Activated T-cell treated with anti-CD3 and anti-CD28 coated beads, Interleukin-2, amount 50 U/mL, for 48 hours (primary cell): ENCODE measurements around the gene SETBP1.

Source experiments
- DNase-seq, 2 experiments: peaks; one replicate each; pipeline ENCODE4 v3.0.0-alpha.2; 2020

Gene SETBP1

DNA sequence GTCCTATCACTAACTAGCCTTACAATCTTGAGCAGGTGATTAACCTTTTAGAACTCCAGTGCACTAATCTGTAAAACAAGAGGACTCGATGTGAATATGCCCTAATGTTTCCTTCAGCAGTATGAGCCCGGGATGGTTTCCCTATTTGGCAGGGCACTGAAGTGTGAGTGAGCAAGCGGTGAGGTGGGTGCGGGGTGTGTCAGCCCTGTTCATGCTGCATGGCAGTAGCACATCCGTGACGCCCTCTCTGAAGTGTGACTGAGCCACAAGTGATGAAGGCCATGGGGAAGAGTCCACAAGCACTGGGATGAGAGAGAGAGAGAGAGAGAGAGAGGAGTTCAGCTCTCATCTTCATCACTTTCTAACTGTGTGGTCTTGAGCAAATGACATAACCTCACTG lies 168.7 kb downstream of the SETBP1 start:
- DNase-seq: no peak

- DNase-seq: no peak
Measured at GRCh38 chr18:44850001-44850400, 169.3 kb downstream of the SETBP1 start.

- no peak for DNase-seq
Measured at GRCh38 chr18:44851856-44852621, 171.4 kb downstream of the SETBP1 start.

DNA sequence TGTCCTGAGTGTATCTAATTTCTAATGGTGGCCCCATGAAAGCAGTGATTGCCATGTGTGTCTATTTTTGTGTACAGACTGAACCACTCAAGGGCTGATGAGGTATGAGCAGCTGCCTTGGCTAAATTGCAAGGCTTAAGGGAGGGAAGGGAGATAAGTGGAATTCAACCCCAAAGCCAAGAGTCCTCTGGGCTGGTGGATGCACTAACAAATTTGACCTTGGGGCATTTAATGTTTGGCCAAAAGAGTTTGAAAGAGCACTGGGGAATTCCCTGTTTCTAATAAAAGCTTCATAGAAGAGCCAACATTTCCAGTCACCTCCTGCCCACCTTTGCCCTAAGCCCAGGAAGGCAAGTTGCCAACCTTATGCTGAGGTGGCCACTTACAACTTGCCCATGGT lies 172.1 kb downstream of the SETBP1 start:
- DNase-seq: no peak

DNA sequence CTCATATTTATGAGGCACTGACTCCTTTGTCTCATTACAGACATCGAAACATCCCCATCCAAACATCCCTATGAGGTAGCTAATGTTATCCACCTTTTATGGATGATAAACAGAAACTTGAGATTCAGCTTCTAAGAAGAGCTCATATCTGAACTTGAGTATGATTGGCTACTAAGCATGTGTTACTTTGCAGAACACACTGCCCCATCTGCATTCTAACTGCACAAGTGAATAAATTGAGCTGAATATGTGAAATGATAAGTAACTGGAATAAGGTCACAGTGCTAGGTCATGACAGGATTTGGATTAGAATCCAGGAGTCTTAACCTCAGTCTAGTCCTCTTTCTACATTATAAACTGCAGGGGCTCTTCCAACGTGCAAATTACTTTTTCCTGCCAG lies 172.7 kb downstream of the SETBP1 start:
- no peak for DNase-seq

DNA sequence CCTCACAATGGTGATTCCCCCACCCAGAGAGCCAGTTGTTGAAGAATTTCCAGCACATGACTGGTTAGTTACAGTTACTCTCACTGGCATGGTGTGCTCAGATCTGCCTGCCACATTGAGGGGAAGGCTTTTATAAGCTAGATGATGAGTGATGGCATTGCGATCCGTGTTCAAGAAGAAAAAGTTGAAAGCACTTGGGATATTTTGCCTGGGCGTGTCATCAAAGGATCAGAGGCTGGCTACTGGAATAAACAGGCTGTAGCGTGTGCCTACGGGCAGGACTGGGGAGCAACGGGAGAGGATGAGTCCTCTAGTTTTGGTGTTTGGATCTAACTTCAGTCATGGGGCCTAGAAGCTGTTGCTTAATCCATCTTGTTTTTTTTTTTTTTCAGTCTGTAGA lies 175.0 kb downstream of the SETBP1 start:
- DNase-seq: no peak

DNA sequence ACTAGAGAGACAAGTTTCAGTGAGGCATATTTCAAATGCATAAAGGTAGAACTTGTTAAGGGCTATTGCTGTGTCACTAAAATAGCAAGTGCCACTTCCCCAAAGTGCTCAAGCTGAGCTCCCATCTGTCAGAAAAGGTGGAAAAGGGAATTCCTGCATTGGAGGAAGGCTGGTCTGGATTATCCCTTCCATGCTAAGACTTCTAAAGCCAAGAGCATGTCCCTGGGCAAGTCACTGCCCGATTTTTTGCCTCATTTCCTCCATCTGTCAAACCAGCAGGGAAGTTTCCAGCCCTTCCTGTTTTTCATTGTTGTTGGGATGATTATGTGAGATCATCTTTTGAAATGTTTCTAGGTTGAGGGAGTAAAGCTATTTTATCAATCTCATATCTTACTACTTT lies 175.5 kb downstream of the SETBP1 start:
- no peak for DNase-seq

GRCh38 chr18:44857081-44857480 lies 176.4 kb downstream of the SETBP1 start:
- DNase-seq: no peak

DNA sequence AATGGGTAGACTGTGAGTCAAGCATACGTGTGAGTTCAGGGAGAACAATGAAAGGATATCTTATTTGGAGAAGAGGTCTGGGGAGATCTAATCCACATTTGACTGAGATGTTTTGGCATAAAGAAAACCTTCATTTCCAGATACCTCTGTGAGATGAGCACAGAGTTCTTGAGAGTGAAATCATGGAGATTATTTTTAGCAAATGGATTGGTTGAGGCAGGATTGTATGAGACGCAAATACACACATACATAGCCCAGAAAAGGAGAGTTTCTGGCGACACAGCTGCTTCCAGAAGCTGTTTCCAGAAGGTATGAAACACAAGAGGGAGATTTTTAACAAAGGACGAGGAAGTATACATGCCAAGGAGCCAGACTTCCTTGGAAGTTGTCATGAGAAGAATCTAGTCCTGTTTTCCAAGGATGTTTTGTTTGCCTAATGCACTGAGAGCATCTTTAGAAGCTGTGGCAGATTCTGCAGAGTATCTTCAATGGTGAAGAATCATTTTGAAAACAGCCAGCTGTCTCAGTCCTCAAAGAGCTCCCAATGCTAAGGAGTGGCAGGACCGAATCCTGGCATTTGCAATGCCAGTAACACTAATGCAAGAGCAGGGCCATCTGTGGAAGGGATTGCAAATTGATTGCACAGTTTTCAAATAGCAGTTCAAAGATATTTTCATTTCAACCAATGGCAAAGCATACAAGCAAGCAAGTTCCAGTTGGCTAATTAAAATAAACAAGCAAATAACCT lies 177.2 kb downstream of the SETBP1 start:
- no peak for DNase-seq

DNA sequence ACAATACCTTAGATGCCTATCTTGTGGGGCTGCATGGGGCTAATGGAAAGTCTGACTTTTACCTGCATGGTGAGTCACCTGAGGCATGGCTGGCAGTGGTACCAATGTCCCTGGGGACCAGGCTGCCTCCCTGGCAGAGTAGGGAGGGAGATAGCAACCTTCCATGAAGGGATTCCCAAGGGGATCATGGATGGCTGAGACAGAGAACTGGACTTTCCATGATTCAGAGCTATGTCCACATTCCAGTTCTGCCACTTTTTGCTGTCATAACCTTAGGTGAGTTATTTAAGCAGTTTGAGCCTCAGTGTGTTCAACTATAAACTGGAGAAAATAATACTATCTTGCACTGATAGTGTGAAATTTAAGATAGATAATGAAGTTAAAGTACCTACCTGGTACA lies 178.6 kb downstream of the SETBP1 start:
- no peak for DNase-seq

GRCh38 chr18:44859751-44860439 lies 179.2 kb downstream of the SETBP1 start:
- DNase-seq: no peak

GRCh38 chr18:44862112-44862511 lies 181.4 kb downstream of the SETBP1 start:
- DNase-seq: no peak

DNA sequence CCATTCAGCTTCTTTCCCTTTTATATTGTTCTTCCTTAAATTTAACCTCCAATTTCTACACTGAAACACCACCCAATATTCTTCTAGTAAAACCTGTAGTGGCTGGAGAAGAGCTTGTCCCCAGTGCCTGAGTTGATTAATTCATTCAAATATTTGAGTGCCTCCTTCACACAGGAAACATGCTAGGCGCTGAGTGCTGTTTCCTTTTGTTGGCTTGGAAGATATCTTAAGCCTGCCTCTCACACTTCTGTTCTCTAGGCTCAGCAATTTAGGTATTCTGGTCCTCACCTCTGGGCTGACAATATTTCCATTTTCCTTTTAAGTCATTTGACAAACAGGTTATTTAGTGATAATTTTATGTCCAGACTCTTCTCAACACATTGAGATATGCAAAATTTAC lies 185.4 kb downstream of the SETBP1 start:
- no peak for DNase-seq

DNA sequence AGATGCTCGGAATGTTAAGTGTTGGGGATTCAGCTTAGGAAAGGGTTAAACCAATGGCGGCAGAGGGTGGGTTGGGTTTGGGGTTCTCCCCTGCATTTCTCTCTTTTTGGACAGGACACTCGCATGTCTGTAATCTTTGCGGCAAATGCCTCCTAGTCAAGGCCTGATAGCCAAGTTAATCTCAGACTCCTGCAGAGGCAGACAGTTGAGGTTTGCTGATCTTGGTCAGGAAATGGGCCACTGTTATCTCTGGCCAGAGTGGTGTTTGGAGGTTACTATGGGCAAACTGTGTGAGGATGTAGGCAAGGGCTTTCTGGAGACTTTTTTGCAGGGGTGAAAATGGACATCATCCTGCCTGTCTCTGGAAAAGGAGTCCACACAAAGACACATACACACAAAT lies 188.8 kb downstream of the SETBP1 start:
- DNase-seq: no peak

DNA sequence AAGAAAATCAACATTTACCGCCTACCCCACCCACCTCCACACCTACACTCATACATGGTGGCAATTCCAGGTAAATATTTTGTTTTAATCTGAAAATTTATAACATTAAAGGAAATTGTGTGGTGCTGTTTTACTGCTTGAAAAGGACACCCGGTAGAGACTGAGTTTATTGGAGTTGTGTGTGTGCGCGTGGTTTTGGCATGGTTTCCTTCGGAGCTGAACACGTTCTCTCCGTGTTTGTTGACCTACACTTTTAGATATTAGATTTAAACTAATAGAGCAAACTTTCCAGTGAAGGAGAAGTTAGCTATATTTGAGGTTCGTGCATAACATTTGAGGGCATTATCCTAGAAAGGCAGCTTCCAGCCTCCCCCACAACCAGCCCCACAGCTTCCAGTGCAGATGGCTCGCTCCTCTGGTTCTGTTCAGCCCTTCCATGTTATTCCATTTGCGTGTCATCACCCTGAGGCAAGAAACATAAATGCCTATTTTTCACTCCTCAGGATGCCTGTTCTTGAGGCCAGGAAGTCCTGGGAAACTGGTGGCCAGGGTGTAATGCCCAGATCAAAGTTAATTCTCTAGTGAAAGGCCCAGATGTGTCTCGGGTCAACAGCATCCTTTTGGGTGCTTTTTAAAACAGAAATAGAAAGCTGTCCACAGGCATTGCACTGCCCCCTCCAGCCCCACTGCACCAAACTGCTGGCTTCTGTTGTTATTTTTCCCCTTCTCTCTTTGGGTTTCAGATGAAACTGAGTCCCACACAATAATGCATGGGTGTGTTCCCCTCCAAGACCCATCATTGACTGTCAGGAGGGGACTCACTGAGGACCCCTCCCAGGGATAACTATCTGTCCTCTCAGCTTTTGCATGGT lies 190.2 kb downstream of the SETBP1 start:
- no peak for DNase-seq

DNA sequence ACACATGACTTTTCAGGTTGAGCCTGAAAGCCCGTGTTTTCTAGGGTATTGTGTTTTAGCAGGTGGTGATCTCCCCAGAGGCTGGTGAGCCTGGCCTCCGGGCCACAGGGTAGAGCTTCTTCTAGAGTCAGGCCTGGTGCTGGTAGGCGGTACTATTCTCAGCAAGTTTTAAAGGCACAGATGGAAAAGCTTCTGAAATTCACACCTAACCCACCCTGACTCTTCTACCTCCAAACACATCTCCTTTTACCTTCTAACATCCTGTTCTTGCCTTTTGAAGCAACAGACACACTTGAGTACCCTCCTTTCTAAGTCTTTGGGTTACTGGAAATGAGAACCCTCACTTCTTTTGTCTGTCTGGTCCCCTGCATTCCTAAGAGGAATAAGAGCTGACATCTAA lies 191.1 kb downstream of the SETBP1 start:
- no peak for DNase-seq

- DNase-seq: no peak
Measured at GRCh38 chr18:44876024-44876423, 195.3 kb downstream of the SETBP1 start.

DNA sequence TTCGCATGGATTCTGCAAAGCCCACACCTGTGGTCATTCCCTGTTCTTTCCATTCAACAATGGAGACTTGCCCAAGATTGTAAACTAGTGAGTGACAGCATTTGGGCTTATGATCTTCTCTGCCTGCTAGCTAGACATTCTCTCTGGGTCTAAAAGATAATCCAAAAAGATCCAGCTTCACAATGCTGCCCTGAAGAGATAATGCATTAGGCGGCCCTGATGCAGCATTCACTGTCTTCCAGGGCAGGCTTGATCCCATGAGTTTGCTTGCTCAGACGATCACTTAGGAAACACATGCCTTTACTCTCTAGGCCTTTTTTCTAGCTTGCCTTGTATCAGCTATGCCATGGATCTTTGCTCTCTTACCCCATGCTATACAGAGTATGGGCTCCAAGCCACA lies 196.1 kb downstream of the SETBP1 start:
- DNase-seq: no peak

DNA sequence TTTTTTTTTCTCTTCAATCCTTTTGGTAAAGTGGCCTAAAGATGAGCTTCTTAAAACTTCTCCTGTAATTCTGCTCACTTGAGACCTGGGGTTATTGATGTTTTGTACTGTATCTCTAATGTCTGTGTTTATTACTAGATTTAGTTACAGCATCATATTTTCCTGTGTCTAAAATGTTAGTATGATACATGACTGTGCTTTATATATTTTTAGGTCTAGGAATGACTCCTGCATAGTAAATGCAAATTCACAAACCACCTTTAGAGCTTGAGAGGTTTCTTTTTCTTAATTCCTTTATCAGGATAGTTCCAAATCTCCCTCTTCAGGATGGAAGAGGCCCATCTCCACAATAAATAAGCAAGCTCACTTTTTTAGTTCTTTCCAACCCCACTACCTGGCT lies 197.6 kb downstream of the SETBP1 start:
- DNase-seq: no peak

DNA sequence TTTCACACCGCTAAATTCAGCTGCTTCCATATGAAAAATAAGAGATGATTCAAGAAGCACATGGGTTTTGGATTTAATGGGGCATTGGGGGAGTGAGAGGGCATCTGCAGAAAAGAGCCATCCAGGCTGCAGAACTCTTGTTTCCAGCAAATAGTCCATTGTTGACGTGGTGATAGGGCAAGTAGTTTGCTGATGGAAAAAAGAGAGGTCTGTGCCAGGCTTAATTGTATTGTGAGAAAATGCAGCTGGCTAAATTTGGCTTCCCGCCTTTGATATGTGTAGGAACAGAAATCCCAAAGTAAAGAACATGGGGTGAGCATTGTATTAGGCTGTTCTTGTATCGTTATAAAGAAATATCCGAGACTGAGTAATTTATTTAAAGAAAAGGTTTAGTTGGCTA lies 199.5 kb downstream of the SETBP1 start:
- DNase-seq: no peak

DNA sequence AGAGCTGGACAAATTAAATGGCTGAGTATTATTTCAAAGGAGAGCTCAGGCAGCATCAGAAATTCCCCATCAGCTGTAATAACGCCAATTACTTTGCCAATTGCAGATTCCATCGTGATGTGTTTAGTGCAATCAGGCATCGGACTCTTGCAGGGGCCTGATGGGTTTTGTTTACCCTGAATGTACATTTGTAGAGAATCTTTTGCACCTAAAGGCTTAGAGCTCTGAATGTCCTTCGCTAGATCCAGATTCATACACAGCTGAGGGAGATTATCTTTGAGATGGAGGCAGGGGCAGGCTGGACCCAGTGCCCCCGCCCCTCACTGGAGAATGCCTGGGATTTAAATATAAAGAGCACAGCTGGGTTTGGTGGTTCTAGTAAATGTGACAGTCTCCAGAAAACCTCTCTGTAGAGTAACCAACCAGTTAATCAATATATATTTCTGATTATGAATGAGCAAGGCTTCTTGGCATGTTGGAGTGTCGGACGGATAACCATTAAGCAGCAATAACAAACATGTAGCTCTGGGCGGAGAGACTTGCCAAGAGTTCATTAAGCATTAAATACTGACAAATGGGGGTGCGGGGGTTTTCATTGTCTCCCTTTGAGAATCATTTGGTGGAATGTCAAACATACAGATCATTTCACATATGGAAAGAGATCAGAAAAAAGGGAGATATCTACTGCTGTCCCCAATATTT lies 200.9 kb downstream of the SETBP1 start:
- DNase-seq: no peak

DNA sequence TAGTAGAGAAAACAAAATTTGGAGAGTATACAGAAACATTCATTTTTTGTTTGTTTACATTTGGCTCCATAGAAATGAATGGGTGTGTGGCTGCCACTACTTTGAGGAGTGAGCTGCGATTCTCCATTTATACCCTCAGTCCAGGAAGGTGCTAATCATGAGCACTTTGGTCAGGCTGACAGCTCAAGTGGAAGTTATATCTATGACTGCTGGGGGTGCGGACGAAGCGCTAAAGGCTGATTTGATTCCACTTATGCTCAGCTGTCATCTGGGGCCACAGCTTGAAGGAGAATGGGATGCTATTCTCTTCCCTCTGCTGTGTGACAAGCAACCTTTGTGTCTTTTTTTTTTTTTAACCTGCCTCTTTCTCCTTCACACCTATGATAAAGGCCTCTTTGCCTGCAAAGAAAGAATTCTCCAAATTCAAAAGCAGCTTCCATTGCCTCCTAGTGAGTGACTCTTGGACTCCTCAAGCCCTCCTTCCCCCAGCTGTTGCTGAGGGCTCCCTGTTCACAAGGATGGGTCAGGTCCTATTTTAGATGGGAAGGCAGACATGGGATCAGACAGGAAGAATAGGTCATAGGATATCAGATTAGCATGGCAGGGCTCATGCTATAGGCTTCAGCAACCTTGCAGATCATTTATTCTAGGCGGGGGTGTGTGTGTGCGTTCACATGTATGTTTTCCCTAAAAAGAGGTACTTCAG lies 201.6 kb downstream of the SETBP1 start:
- no peak for DNase-seq
